ENCODE data around the gene HS1BP3. TPM values are rescaled to one million over a fixed set of nuclear protein-coding genes. Genes with fewer than 3 reads are reported as not detected.

Gene HS1BP3
- total RNA-seq, 1 donor from 2014 or later, result 49.9 TPM

GRCh38 chr2:20663196-20664070 is 12.5 kb upstream of the HS1BP3 start:
- DNase-seq, result no peak

GRCh38 chr2:20662308-20662937 is 11.5 kb upstream of the HS1BP3 start:
- no peak for DNase-seq

- peak; percentile 89 for DNase-seq
These were observed 10.8 kb upstream of the HS1BP3 start for GRCh38 chr2:20661421-20662307.

GRCh38 chr2:20660506-20661420 is 9.9 kb upstream of the HS1BP3 start:
- DNase-seq, result no peak

GRCh38 chr2:20657522-20658235 is 6.8 kb upstream of the HS1BP3 start:
- no peak for DNase-seq

- no peak for DNase-seq
These were observed 5.7 kb upstream of the HS1BP3 start for GRCh38 chr2:20656561-20656960.

- DNase-seq, result no peak
These were observed 3.6 kb upstream of the HS1BP3 start for GRCh38 chr2:20654535-20654813.

GRCh38 chr2:20653695-20654534 is 3.0 kb upstream of the HS1BP3 start:
- peak; percentile 24 for DNase-seq

- no peak for DNase-seq
These were observed 2.0 kb upstream of the HS1BP3 start for GRCh38 chr2:20652673-20653575.

GRCh38 chr2:20652141-20652540 is 1.2 kb upstream of the HS1BP3 start:
- no peak for DNase-seq

GRCh38 chr2:20651731-20652099 is 817 bp upstream of the HS1BP3 start:
- DNase-seq, result no peak

GRCh38 chr2:20650393-20650876 is 463 bp downstream of the HS1BP3 start:
- peak; percentile 49 for DNase-seq

- DNase-seq, result no peak
These were observed 922 bp downstream of the HS1BP3 start for GRCh38 chr2:20649976-20650375.

GRCh38 chr2:20649576-20649975 is 1.3 kb downstream of the HS1BP3 start:
- no peak for DNase-seq

- DNase-seq, result no peak
These were observed 2.1 kb downstream of the HS1BP3 start for GRCh38 chr2:20648831-20649230.

GRCh38 chr2:20648206-20648605 is 2.7 kb downstream of the HS1BP3 start:
- DNase-seq, result no peak

- no peak for DNase-seq
These were observed 3.2 kb downstream of the HS1BP3 start for GRCh38 chr2:20647738-20648137.

- DNase-seq, result no peak
These were observed 3.7 kb downstream of the HS1BP3 start for GRCh38 chr2:20647211-20647610.

- DNase-seq, result no peak
These were observed 4.5 kb downstream of the HS1BP3 start for GRCh38 chr2:20646446-20646845.

All from dermis blood vessel endothelial cell (primary cell).